ENCODE measurements around the gene DOCK3. TPM values are rescaled to one million over a fixed set of nuclear protein-coding genes. Genes with fewer than 3 reads are reported as not detected.

DOCK3 gene
- total and polyA plus RNA-seq, 9 donors = 0.04 to 0.71 (median 0.27) TPM; not detected in 1

DNA sequence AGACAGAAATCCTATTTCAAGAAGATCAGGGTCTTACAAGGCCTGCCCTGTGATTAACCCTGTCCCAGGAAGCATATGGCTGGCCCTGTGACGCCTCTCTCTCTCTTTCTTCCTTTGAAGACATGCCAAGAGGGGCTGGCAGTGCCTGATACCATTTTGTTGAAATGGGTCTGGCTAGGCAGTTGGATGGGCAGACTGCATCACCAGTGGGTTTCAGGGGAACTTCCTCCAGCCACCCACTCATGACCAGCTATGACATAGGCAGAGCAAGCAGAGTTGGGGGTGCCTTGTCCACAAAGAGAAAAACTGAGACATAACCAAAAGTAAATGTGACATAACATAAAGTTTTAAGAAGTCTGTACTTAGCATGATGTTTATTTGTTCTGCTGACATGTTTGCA, 679.0 kb downstream of the DOCK3 start:
- H3K4me3 ChIP-seq = no peak overlapping the region
- no peak for DNase-seq
- intact Hi-C loops (cut with DNase I) = no loop called here

DNA sequence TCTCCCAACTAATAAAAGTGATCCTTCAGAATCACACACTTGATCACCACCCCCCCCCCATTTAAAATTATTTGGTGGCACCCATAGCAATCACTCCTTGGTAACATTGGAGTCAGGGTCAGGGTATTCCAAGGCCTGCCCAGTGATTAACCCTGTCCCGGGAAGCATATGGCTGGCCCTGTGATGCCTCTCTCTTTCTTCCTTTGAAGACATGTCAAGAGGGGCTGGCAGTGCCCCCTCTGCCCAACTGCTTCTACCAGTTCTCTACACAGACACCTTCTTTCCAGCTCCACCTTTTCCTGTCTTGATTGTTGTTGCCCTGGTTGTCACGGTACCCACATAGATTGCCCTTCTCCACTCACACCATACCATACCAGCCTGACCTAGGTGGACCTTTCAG, 679.4 kb downstream of the DOCK3 start:
- DNase-seq = no peak
- Histone ChIP-seq H3K27ac (no peak overlapping the region), H3K9me3 (no peaks in the 10 kb centered on the region), H3K27me3 (no peaks in the 10 kb centered on the region), H3K4me1 (ENCODE audit: insufficient read depth) (no peaks in the 10 kb centered on the region), H3K4me3 (no peak overlapping the region), H3K36me3 (no peaks in the 10 kb centered on the region)
- TF ChIP-seq, protein P1, sequence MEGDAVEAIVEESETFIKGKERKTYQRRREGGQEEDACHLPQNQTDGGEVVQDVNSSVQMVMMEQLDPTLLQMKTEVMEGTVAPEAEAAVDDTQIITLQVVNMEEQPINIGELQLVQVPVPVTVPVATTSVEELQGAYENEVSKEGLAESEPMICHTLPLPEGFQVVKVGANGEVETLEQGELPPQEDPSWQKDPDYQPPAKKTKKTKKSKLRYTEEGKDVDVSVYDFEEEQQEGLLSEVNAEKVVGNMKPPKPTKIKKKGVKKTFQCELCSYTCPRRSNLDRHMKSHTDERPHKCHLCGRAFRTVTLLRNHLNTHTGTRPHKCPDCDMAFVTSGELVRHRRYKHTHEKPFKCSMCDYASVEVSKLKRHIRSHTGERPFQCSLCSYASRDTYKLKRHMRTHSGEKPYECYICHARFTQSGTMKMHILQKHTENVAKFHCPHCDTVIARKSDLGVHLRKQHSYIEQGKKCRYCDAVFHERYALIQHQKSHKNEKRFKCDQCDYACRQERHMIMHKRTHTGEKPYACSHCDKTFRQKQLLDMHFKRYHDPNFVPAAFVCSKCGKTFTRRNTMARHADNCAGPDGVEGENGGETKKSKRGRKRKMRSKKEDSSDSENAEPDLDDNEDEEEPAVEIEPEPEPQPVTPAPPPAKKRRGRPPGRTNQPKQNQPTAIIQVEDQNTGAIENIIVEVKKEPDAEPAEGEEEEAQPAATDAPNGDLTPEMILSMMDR (IDR thresholded peaks at IDR 0.05) = no peak
- TF ChIP-seq EP300 (IDR thresholded peaks at IDR 0.05) (no peak), POLR2A (IDR thresholded peaks at IDR 0.05) (no peak)
- intact Hi-C loops (cut with DNase I) = no loop called here
- 75 to 87% (median 83%) methylated on average over 2 of the region's 2 CpGs for WGBS, 3 donors

More for the DNA sequence above, 679.0 kb downstream of the DOCK3 start:
- Histone ChIP-seq H3K9me3 (no peaks in the 10 kb centered on the region), H3K4me1 (ENCODE audit: insufficient read depth) (no peaks in the 10 kb centered on the region), H3K27me3 (no peaks in the 10 kb centered on the region), H3K27ac (no peak overlapping the region), H3K36me3 (no peaks in the 10 kb centered on the region)
- TF ChIP-seq POLR2A (IDR thresholded peaks at IDR 0.05) (no peak), EP300 (IDR thresholded peaks at IDR 0.05) (no peak)
- TF ChIP-seq, protein P1 (IDR thresholded peaks at IDR 0.05) = no peak
- 60 to 92% (median 78%) methylated on average over 1 of the region's 1 CpG for WGBS, 3 donors

DNA sequence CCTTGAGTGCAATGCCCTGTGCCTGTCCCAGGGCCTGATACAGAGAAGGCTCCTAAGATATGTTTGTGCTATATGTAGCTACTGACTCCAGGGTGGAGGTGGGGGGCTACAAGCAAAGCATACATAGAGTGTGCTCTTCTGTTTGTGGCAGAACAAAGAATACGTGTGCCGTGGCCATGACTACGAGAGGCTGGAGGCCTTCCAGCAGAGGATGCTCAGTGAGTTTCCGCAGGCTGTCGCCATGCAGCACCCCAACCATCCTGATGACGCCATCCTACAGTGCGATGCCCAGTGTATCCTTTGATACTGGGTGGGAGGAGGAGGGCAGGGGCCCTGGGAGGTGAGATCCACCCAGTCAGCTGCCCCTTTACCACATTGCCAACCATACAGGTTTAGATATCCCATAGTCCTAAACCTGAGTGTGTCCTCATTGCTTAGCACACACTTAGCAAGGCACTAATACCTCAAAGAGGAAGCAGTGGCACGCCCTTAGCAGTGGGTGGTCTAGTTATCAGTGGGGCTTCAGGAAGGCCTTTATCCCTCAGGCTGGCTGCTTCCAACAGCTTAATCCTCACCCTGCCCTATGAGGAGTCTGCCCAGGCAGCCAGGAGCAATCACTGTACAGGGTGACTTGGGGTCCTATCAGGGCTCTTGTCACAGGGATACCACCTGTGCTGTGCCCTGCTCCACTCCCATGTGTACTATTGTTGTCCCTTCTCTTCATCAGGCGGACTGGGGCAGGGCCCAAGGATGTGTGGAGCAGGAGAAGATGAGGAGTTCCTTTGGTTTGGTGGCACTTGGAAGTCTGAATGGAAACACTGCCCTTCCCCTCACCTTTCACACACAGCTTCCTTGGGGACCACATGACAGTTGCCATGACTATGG, 680.2 kb downstream of the DOCK3 start:
- no peaks in the 10 kb centered on the region for H3K27me3 ChIP-seq
- H3K36me3 ChIP-seq = no peaks in the 10 kb centered on the region
- no peaks in the 10 kb centered on the region for H3K4me1 ChIP-seq (ENCODE audit: insufficient read depth)
- peak in 1 of 5 donors; percentile 3 for DNase-seq
- intact Hi-C loops (cut with DNase I) = no loop called here
- TF ChIP-seq EP300 (IDR thresholded peaks at IDR 0.05) (no peak), POLR2A (IDR thresholded peaks at IDR 0.05) (no peak)
- TF ChIP-seq, protein P1 (IDR thresholded peaks at IDR 0.05) = no peak
- 80 to 88% (median 87%) methylated on average over 9 of the region's 9 CpGs for WGBS, 3 donors
- no peak overlapping the region for H3K27ac ChIP-seq
- no peaks in the 10 kb centered on the region for H3K9me3 ChIP-seq
- no peak overlapping the region for H3K4me3 ChIP-seq

DNA sequence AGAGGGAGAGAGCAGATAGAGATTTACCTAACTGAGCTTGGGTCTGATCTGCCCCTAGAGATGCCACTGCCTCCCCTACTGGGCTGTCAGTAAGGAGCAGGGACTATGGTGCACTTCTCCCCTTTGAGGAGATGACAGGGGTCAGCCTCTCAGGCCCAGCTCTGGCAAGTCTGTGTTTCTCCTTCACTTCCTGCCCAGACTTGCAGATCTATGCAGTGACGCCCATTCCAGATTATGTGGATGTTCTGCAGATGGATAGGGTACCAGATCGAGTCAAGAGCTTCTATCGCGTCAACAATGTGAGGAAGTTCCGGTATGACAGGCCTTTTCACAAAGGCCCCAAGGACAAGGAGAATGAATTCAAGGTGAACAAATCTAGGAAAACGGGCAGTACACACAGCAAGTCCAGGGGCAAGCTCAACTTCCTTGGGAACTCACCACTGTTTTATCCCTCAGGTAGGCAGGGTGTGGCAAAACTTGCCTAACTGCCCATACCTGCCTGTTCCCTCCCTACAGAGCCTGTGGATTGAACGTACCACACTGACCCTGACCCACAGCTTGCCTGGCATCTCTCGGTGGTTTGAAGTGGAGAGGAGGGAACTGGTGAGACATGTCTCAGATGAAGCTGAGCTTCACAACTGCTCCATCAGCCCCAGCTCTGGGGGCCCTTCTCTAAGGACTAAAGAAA, 681.3 kb downstream of the DOCK3 start:
- H3K27me3 ChIP-seq = no peaks in the 10 kb centered on the region
- no peaks in the 10 kb centered on the region for H3K4me1 ChIP-seq (ENCODE audit: insufficient read depth)
- no peaks in the 10 kb centered on the region for H3K9me3 ChIP-seq
- intact Hi-C loops (cut with DNase I) = no loop called here
- no peak overlapping the region for H3K4me3 ChIP-seq
- no peak overlapping the region for H3K27ac ChIP-seq
- no peak for DNase-seq
- 75 to 78% (median 76%) methylated on average over 8 of the region's 8 CpGs for WGBS, 3 donors
- H3K36me3 ChIP-seq = no peaks in the 10 kb centered on the region
- TF ChIP-seq EP300 (IDR thresholded peaks at IDR 0.05) (no peak), POLR2A (IDR thresholded peaks at IDR 0.05) (no peak)
- TF ChIP-seq, protein P1 (IDR thresholded peaks at IDR 0.05) = no peak

Measured in ovary (tissue), 9 donors.